BJ (cell line): Measurements from ENCODE around the gene TMEM273. TPM values are rescaled to one million over a fixed set of nuclear protein-coding genes. Genes with fewer than 3 reads are reported as not detected.

Experiments
- CTCF ChIA-PET: fragments of 350-600 bp; formaldehyde crosslinking; extraction: SDS; loops from one replicate; lab custom pipeline; 2021; ENCODE audit warnings: antibody characterized with exemption, inconsistent platforms; lab: Yijun Ruan, JAX
- POLR2A ChIA-PET: fragments of 300-600 bp; sonication (Branson Sonifier 250); formaldehyde crosslinking; extraction: SDS; loops from one replicate; lab custom pipeline; 2021; ENCODE audit warnings: antibody characterized with exemption; lab: Charles Lee
- DNase-seq: peaks from one replicate; pipeline ENCODE4 v3.0.0-alpha.2; 2011; ENCODE audit warnings: low read depth
- H3K27me3 ChIP-seq: 2 replicates; pipeline ENCODE4 v1.6.0; 2011; ENCODE audit warnings: low read length; ENCODE audit not compliant: control insufficient read depth, insufficient read depth
- H3K36me3 ChIP-seq: 2 replicates; pipeline ENCODE4 v1.5.1; 2011; ENCODE audit warnings: low read length; ENCODE audit not compliant: control insufficient read depth, insufficient read depth
- H3K4me3 ChIP-seq: 2 replicates; pipeline ENCODE4 v1.5.1; 2011; ENCODE audit warnings: low read depth, mild to moderate bottlenecking, control low read depth, low read length
- polyA plus RNA-seq: library from polyadenylated mRNA; depleted of rRNA; stranded (reverse); fragments of >200 nt; gene quantifications from 2 replicates; pipeline ENCODE4 v1.2.3, GENCODE V29; 2011
- TF ChIP-seq, protein P1 (sequence below): IDR thresholded peaks from 2 replicates; pipeline ENCODE4 v1.5.1; 2011; ENCODE audit warnings: low read depth, mild to moderate bottlenecking, control low read depth, inconsistent platforms, low read length, moderate library complexity; ENCODE audit not compliant: insufficient read depth

The TMEM273 gene
- polyA plus RNA-seq, 1 experiment: not detected

DNA sequence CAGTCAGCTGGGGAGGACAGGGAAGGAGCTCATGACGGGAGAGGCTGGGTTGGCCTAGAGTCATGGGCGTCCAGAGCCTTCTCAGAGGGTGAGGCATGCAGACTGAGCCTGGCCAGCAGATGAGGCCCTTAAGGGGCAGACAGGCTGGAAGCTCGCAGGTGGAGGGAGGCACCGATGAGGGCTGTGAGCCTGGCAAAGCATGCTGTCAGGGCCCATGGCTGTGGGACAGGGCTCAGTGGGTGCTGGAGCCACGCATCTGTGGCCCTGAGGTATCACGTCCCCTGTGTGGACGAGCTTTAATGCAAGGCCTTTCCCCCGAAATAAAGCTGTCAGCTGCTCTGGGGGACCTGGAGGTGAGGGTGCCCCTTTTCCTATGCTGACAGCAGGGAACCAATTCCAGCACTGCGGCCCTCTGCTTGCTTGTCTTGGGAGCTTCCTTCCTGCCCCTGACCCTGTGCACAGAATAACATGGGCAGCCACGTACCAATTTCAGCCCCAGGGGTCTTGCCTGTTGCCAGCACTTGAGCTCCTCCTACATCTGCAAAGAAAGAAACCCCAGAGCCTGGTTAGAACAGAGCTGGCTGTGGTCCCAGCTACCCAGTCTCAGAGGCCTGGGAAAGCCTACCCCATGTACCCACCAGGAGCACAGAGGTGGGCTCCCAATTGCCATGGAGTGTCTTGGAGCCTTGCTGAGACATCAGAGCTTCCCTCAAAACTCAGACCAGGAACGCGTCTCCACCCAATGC, 20.6 kb downstream of the TMEM273 start:
- CTCF ChIA-PET: interaction anchor here (0.5 to 1.0 kb wide), 3 partner anchors 186 to 511 kb away, joined by 3 read pairs; no protein-coding TSS in a partner anchor
- no peaks in the 10 kb centered on the region for H3K36me3 ChIP-seq
- TF ChIP-seq, protein P1, sequence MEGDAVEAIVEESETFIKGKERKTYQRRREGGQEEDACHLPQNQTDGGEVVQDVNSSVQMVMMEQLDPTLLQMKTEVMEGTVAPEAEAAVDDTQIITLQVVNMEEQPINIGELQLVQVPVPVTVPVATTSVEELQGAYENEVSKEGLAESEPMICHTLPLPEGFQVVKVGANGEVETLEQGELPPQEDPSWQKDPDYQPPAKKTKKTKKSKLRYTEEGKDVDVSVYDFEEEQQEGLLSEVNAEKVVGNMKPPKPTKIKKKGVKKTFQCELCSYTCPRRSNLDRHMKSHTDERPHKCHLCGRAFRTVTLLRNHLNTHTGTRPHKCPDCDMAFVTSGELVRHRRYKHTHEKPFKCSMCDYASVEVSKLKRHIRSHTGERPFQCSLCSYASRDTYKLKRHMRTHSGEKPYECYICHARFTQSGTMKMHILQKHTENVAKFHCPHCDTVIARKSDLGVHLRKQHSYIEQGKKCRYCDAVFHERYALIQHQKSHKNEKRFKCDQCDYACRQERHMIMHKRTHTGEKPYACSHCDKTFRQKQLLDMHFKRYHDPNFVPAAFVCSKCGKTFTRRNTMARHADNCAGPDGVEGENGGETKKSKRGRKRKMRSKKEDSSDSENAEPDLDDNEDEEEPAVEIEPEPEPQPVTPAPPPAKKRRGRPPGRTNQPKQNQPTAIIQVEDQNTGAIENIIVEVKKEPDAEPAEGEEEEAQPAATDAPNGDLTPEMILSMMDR: no peak
- no peak overlapping the region for H3K4me3 ChIP-seq
- no peak for DNase-seq
- no peaks in the 10 kb centered on the region for H3K27me3 ChIP-seq
- POLR2A ChIA-PET: no interaction called here

DNA sequence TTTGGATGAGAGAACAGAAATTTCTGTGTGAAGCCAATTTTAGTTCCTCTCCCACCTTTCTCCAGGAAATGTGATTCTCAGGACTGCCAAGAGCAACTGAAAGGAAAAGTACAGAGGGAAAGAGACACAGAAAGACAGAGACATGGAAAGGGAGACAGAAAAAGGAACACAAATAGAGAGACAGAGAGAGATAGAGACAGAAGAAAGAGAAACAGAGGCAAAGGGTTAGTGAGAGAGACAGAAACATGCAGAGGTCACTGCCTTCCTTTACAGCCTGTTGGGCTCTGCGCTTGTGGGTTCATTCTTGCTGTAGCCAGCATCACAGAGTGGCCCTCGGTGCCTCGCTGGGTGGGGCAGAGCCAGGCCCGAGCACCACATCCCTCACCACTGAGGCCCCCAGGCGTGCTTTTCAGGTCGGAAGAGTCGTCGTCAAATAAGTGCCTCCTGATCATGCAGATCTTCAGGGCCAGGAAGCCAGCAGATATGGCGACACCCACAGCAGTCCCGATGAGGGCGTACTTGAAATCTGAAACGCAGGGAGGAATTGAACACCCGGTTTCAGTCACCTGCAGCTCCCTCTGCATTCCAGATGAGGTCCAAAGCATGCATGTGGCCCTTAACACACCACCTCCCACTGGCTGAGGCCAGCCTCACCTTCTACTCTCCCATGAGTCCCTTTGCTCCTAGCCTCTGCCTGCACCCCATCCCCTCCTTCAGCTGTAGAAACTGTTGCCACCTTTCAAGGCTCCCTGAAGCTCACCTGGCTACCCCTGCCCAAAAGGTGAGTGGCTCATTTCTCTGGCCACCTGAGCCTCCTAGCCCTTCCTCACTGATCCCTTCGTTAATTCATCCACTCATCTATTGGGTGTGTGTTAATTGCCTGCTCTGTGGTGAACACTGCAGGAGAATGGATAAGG, 21.4 kb downstream of the TMEM273 start:
- ChIA-PET CTCF (no interaction called here), POLR2A (no interaction called here)
- TF ChIP-seq, protein P1: no peak
- Histone ChIP-seq H3K27me3 (no peaks in the 10 kb centered on the region), H3K36me3 (no peaks in the 10 kb centered on the region), H3K4me3 (no peak overlapping the region)
- no peak for DNase-seq

DNA sequence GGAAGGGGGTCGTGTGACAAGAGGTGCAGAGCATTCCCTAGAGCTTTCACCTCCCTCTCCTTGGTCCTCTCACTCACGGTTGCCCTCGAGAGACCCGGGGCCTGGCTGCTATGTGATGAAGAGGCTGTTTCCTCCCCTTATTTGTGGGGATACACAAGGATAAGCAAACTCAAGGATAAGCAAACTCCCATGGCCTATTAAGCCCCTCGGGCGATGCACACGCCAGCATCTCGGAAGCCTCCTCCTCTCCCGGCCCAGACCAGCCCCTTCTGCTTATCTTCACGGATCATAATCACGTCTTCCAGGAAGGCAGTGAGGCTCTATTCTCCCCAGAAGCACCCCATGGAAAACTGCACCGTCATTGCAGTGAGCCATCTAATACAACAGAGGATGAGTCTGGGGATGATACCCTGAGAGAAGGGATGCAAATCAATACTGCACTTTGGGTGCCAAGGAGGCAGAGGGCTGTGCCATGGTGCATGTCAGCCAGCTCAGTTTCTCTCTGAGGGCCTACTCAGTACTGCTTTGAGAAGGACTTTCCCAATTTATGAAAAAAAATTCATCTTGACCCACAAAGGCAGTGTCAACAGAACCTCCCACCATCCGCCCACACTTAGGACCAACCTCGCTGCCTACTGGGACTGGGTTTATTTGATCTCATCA, 22.2 kb downstream of the TMEM273 start:
- Histone ChIP-seq H3K4me3 (no peak overlapping the region), H3K27me3 (no peaks in the 10 kb centered on the region), H3K36me3 (no peaks in the 10 kb centered on the region)
- CTCF ChIA-PET: no interaction called here
- DNase-seq: no peak
- TF ChIP-seq, protein P1: no peak
- POLR2A ChIA-PET: no interaction called here

DNA sequence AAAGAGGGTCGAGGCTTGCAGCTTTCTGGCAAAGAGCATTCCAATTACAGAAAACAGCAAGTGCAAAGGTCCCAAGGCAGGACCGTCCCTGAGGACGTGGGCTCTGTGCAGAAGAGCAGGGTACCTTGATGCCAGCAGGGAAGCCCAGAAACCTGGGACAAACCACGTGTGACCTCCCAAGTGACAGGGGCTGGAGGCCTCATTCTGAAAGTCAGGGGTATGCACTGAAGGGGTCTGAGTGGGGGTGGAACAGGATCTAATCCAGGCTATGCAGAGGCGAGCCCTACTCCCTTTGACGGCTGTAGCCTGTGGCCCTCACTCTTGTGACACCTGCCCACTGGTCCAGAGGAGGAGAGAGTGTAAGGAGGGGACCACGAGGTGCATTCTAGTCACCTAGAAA, 22.9 kb downstream of the TMEM273 start:
- ChIA-PET POLR2A (no interaction called here), CTCF (interaction anchor here (1.3 to 5.0 kb wide), 3 partner anchors 24 to 184 kb away, joined by 4 to 45 read pairs (median 6); no protein-coding TSS in a partner anchor)
- DNase-seq: no peak
- TF ChIP-seq, protein P1: no peak
- H3K4me3 ChIP-seq: no peak overlapping the region
- H3K27me3 ChIP-seq: no peaks in the 10 kb centered on the region
- H3K36me3 ChIP-seq: no peaks in the 10 kb centered on the region
